ENCODE results near the gene TMEM151A. TPM values are rescaled to one million over a fixed set of nuclear protein-coding genes. Genes with fewer than 3 reads are reported as not detected.

Gene TMEM151A
- total RNA-seq, 1 donor from 2014 or later = not detected

DNA sequence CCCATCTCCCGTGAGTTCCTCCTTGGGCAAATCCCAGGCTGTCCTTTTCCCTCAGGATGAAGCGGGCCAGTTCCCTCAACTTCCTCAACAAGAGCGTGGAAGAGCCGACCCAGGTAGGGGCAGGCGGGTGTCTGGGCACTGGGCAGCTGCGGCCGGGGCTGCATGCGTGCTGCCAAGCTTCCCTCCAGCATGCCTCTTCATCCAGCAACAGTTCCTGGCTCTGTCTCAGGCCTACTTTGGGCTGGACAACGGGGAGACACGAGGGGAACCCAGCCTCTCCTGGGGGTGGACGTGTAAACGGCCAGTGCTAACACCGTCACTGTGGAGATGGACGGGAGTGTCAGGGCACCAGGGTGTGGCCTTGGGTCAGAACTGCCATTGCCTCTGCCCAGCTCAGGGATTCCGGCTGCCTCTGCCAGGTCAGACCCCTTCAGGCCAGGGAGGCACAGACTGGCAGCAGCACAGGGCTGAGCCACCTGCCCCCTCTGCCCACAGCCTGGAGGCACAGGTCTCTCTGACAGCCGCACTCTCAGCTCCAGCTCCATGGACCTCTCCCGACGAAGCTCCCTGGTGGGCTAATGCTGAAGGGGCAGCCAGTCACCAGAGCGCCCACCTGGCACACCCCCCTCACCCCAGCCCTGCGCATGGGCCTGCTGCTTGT, 25.2 kb upstream of the TMEM151A start:
- Histone ChIP-seq H3K36me3 (ENCODE audit: control insufficient read depth in 3 of 3, insufficient read depth in 3 of 3, low read length in 3 of 3) (peaks cover 24 to 36% (median 31%) of the 10 kb centered on the region in 3 donors), H3K4me3 (ENCODE audit: low read length in 3 of 3) (peak overlapping the region; percentile 73 to 86 (median 85)), H3K9ac (ENCODE audit: low read depth in 1 of 3, low read length in 3 of 3) (peak overlapping the region; percentile 70 to 77 (median 75)), H3K27ac (ENCODE audit: low read depth, low read length) (peak overlapping the region; percentile 65), H3K4me1 (ENCODE audit: control insufficient read depth in 3 of 3, insufficient read depth in 3 of 3, low read length in 3 of 3) (peaks cover 21 to 39% (median 30%) of the 10 kb centered on the region in 3 donors), H3K9me3 (ENCODE audit: control insufficient read depth in 3 of 3, low read length in 3 of 3) (no peaks in the 10 kb centered on the region), H3K27me3 (ENCODE audit: control insufficient read depth in 3 of 3, insufficient read depth in 3 of 3, low read length in 3 of 3) (no peaks in the 10 kb centered on the region)

- Histone ChIP-seq H3K27me3 (ENCODE audit: control insufficient read depth in 3 of 3, insufficient read depth in 3 of 3, low read length in 3 of 3) (no peaks in the 10 kb centered on the region), H3K27ac (ENCODE audit: low read depth, low read length) (peak overlapping the region; percentile 65), H3K9me3 (ENCODE audit: control insufficient read depth in 3 of 3, low read length in 3 of 3) (no peaks in the 10 kb centered on the region), H3K4me1 (ENCODE audit: control insufficient read depth in 3 of 3, insufficient read depth in 3 of 3, low read length in 3 of 3) (peaks cover 21 to 42% (median 30%) of the 10 kb centered on the region in 3 donors), H3K36me3 (ENCODE audit: control insufficient read depth in 3 of 3, insufficient read depth in 3 of 3, low read length in 3 of 3) (peaks cover 26 to 36% (median 31%) of the 10 kb centered on the region in 3 donors), H3K9ac (ENCODE audit: low read depth in 1 of 3, low read length in 3 of 3) (peak overlapping the region; percentile 70 to 77 (median 75)), H3K4me3 (ENCODE audit: low read length in 3 of 3) (peak overlapping the region; percentile 73 to 86 (median 85))
Measured at GRCh38 chr11:66267039-66267378, 24.7 kb upstream of the TMEM151A start.

GRCh38 chr11:66267379-66268243, 24.1 kb upstream of the TMEM151A start:
- Histone ChIP-seq H3K9me3 (ENCODE audit: control insufficient read depth in 3 of 3, low read length in 3 of 3) (no peaks in the 10 kb centered on the region), H3K9ac (ENCODE audit: low read depth in 1 of 3, low read length in 3 of 3) (peak overlapping the region; percentile 92 to 99 (median 96)), H3K4me3 (ENCODE audit: low read length in 3 of 3) (peak overlapping the region; percentile 84 to 86 (median 85)), H3K4me1 (ENCODE audit: control insufficient read depth in 3 of 3, insufficient read depth in 3 of 3, low read length in 3 of 3) (peaks cover 21 to 42% (median 30%) of the 10 kb centered on the region in 3 donors), H3K27me3 (ENCODE audit: control insufficient read depth in 3 of 3, insufficient read depth in 3 of 3, low read length in 3 of 3) (no peaks in the 10 kb centered on the region), H3K36me3 (ENCODE audit: control insufficient read depth in 3 of 3, insufficient read depth in 3 of 3, low read length in 3 of 3) (peaks cover 27 to 36% (median 31%) of the 10 kb centered on the region in 3 donors), H3K27ac (ENCODE audit: low read depth, low read length) (peak overlapping the region; percentile 87)

DNA sequence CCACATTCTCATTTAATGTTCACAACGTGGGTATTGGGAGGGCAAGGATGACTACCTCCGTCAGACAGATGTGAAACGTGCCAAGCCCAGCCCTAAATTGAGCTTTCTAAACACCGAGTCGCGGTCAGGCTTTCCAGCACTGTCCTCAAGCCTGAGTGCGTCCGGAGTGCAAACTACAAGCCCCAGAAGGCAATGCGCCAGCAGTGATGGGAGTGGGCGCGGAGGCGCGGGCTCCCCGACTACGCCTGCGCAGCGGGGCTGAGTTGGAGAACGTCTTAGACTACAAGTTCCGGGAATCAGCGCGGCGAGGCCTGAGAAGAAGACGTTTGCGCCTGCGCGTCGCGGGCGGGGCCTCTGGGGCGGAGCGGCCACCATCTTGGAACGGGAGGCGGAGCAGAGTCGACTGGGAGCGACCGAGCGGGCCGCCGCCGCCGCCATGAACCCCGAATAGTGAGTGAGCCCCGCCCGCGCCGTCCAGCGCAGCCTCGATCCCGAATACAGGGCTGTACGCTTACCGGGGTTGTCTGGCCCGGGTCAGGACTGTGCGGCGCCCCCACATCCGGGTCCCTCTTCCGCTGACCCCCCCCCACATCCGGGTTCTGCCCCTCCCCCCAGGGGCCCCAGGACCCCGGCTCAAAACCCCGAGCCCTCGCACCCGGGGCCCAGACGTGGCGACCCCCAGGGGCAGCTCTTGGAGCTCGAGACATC, 23.3 kb upstream of the TMEM151A start, which contains the start of gene RAB1B:
RAB1B (plus strand) TSS at position 396 of the 708 bp plus-strand sequence; CDS start at position 437, 41 bp downstream.
- peaks cover 21 to 42% (median 30%) of the 10 kb centered on the region in 3 donors for H3K4me1 ChIP-seq (ENCODE audit: control insufficient read depth in 3 of 3, insufficient read depth in 3 of 3, low read length in 3 of 3)
- H3K4me3 ChIP-seq (ENCODE audit: low read length in 3 of 3) = peak within 1 kb of the TSS; percentile 86 to 96 (median 95)
- H3K9me3 ChIP-seq (ENCODE audit: control insufficient read depth in 3 of 3, low read length in 3 of 3) = no peaks in the 10 kb centered on the region
- H3K36me3 ChIP-seq (ENCODE audit: control insufficient read depth in 3 of 3, insufficient read depth in 3 of 3, low read length in 3 of 3) = peaks cover 28 to 36% (median 33%) of the 10 kb centered on the region in 3 donors
- H3K27ac ChIP-seq (ENCODE audit: low read depth, low read length) = peak within 1 kb of the TSS; percentile 87
- peak within 1 kb of the TSS; percentile 96 to 99 (median 97) for H3K9ac ChIP-seq (ENCODE audit: low read depth in 1 of 3, low read length in 3 of 3)
- H3K27me3 ChIP-seq (ENCODE audit: control insufficient read depth in 3 of 3, insufficient read depth in 3 of 3, low read length in 3 of 3) = no peaks in the 10 kb centered on the region

GRCh38 chr11:66268952-66269905, 22.5 kb upstream of the TMEM151A start:
- H3K36me3 ChIP-seq (ENCODE audit: control insufficient read depth in 3 of 3, insufficient read depth in 3 of 3, low read length in 3 of 3) = peaks cover 34 to 40% (median 38%) of the 10 kb centered on the region in 3 donors

GRCh38 chr11:66271816-66272215, 19.9 kb upstream of the TMEM151A start:
- Histone ChIP-seq H3K4me1 (ENCODE audit: control insufficient read depth in 3 of 3, insufficient read depth in 3 of 3, low read length in 3 of 3) (peaks cover 20 to 36% (median 26%) of the 10 kb centered on the region in 3 donors), H3K9ac (ENCODE audit: low read depth in 1 of 3, low read length in 3 of 3) (peak overlapping the region in 1 of 3 donors; percentile 16), H3K27me3 (ENCODE audit: control insufficient read depth in 3 of 3, insufficient read depth in 3 of 3, low read length in 3 of 3) (no peaks in the 10 kb centered on the region), H3K4me3 (ENCODE audit: low read length in 3 of 3) (no peak overlapping the region), H3K9me3 (ENCODE audit: control insufficient read depth in 3 of 3, low read length in 3 of 3) (no peaks in the 10 kb centered on the region), H3K27ac (ENCODE audit: low read depth, low read length) (no peak overlapping the region), H3K36me3 (ENCODE audit: control insufficient read depth in 3 of 3, insufficient read depth in 3 of 3, low read length in 3 of 3) (peaks cover 44 to 54% (median 47%) of the 10 kb centered on the region in 3 donors)

More at GRCh38 chr11:66268952-66269905, 22.5 kb upstream of the TMEM151A start:
- Histone ChIP-seq H3K27me3 (ENCODE audit: control insufficient read depth in 3 of 3, insufficient read depth in 3 of 3, low read length in 3 of 3) (no peaks in the 10 kb centered on the region), H3K4me1 (ENCODE audit: control insufficient read depth in 3 of 3, insufficient read depth in 3 of 3, low read length in 3 of 3) (peaks cover 21 to 42% (median 30%) of the 10 kb centered on the region in 3 donors), H3K9ac (ENCODE audit: low read depth in 1 of 3, low read length in 3 of 3) (peak overlapping the region; percentile 96 to 99 (median 97)), H3K4me3 (ENCODE audit: low read length in 3 of 3) (peak overlapping the region; percentile 86 to 96 (median 95)), H3K9me3 (ENCODE audit: control insufficient read depth in 3 of 3, low read length in 3 of 3) (no peaks in the 10 kb centered on the region), H3K27ac (ENCODE audit: low read depth, low read length) (peak overlapping the region; percentile 87)

GRCh38 chr11:66272596-66272995, 19.1 kb upstream of the TMEM151A start:
- Histone ChIP-seq H3K4me3 (ENCODE audit: low read length in 3 of 3) (no peak overlapping the region), H3K27me3 (ENCODE audit: control insufficient read depth in 3 of 3, insufficient read depth in 3 of 3, low read length in 3 of 3) (no peaks in the 10 kb centered on the region), H3K4me1 (ENCODE audit: control insufficient read depth in 3 of 3, insufficient read depth in 3 of 3, low read length in 3 of 3) (peaks cover 19 to 33% (median 24%) of the 10 kb centered on the region in 3 donors), H3K9me3 (ENCODE audit: control insufficient read depth in 3 of 3, low read length in 3 of 3) (no peaks in the 10 kb centered on the region), H3K36me3 (ENCODE audit: control insufficient read depth in 3 of 3, insufficient read depth in 3 of 3, low read length in 3 of 3) (peaks cover 44 to 54% (median 48%) of the 10 kb centered on the region in 3 donors), H3K9ac (ENCODE audit: low read depth in 1 of 3, low read length in 3 of 3) (no peak overlapping the region), H3K27ac (ENCODE audit: low read depth, low read length) (no peak overlapping the region)

DNA sequence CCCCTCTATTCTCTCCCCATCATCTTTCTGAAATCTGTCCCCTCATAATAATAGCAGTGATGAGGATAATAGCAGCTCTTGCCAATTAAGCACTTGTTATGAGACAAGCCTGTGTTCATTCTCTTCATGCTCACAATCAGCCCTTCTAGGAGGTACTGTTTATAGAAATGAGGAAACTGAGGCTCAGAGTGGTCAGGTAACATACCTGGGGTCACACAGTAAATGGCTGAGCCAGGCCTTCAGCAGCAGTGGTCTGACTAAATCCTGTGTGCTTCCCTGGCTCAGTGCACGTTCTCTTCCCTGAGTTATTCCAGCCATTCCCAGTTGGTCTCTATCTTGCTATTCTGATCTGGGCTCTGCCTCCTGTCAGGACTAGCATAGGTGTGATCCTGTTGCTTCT, 17.5 kb upstream of the TMEM151A start:
- Histone ChIP-seq H3K27me3 (ENCODE audit: control insufficient read depth in 3 of 3, insufficient read depth in 3 of 3, low read length in 3 of 3) (peaks cover 0 to 2% (median 0%) of the 10 kb centered on the region in 3 donors), H3K9ac (ENCODE audit: low read depth in 1 of 3, low read length in 3 of 3) (no peak overlapping the region), H3K4me1 (ENCODE audit: control insufficient read depth in 3 of 3, insufficient read depth in 3 of 3, low read length in 3 of 3) (peaks cover 20 to 25% (median 20%) of the 10 kb centered on the region in 3 donors), H3K9me3 (ENCODE audit: control insufficient read depth in 3 of 3, low read length in 3 of 3) (no peaks in the 10 kb centered on the region), H3K36me3 (ENCODE audit: control insufficient read depth in 3 of 3, insufficient read depth in 3 of 3, low read length in 3 of 3) (peaks cover 44 to 54% (median 48%) of the 10 kb centered on the region in 3 donors), H3K4me3 (ENCODE audit: low read length in 3 of 3) (no peak overlapping the region), H3K27ac (ENCODE audit: low read depth, low read length) (no peak overlapping the region)

Measured in skeletal muscle tissue (tissue), 4 donors.